AML-193 (cell line): Measurements from ENCODE around the gene NECTIN2.
A peak's percentile ranks its signal among the peaks of the same experiment; 100 is the strongest.

Experiments
- DNase-seq, 2 experiments: peaks; one replicate each; lab custom pipeline; 2025; lab: John Stamatoyannopoulos, UW

NECTIN2 gene

GRCh38 chr19:44845612-44846454 lies at the start of gene NECTIN2:
NECTIN2 (plus strand) TSS chr19:44846297; CDS start chr19:44846526, 229 bp downstream.
- peak; percentile 85 to 89 for DNase-seq

- DNase-seq, result no peak
Observed at GRCh38 chr19:44796701-44797115, 49.4 kb upstream of the NECTIN2 start.

GRCh38 chr19:44799627-44800346 lies 46.3 kb upstream of the NECTIN2 start:
- DNase-seq, result no peak

GRCh38 chr19:44800461-44800860 lies 45.6 kb upstream of the NECTIN2 start:
- peak; percentile 86 to 88 for DNase-seq

GRCh38 chr19:44803442-44804428 lies 42.4 kb upstream of the NECTIN2 start:
- DNase-seq, result no peak

GRCh38 chr19:44806291-44806690 lies 39.8 kb upstream of the NECTIN2 start:
- DNase-seq, result no peak

GRCh38 chr19:44807162-44807561 lies 38.9 kb upstream of the NECTIN2 start:
- DNase-seq, result no peak

- DNase-seq, result peak in 1 of 2 experiments; percentile 12
Observed at GRCh38 chr19:44807652-44808462, 38.2 kb upstream of the NECTIN2 start.

GRCh38 chr19:44808463-44809371 lies 37.4 kb upstream of the NECTIN2 start, which contains the start of gene BCAM:
BCAM (plus strand) TSS chr19:44809103; CDS start chr19:44809125, 22 bp downstream.
- DNase-seq, result no peak

GRCh38 chr19:44809577-44810233 lies 36.4 kb upstream of the NECTIN2 start:
- DNase-seq, result no peak

- no peak for DNase-seq
Observed at GRCh38 chr19:44810234-44811121, 35.6 kb upstream of the NECTIN2 start.

GRCh38 chr19:44811122-44811419 lies 35.0 kb upstream of the NECTIN2 start:
- no peak for DNase-seq

- no peak for DNase-seq
Observed at GRCh38 chr19:44812142-44812718, 33.9 kb upstream of the NECTIN2 start.

GRCh38 chr19:44813070-44813840 lies 32.8 kb upstream of the NECTIN2 start:
- DNase-seq, result no peak

- DNase-seq, result no peak
Observed at GRCh38 chr19:44813841-44814470, 32.1 kb upstream of the NECTIN2 start.

GRCh38 chr19:44814517-44814916 lies 31.6 kb upstream of the NECTIN2 start:
- no peak for DNase-seq

GRCh38 chr19:44816301-44816700 lies 29.8 kb upstream of the NECTIN2 start:
- no peak for DNase-seq
